ENCODE data around the gene TRIM60. TPM values are rescaled to one million over a fixed set of nuclear protein-coding genes. Genes with fewer than 3 reads are reported as not detected.
"Not testable (repeated sequence)": the region's sequence is repeated elsewhere in the genome, so short reads cannot be mapped to it uniquely, and the experiment has no call there.

TRIM60 gene
- total RNA-seq = not detected
- polyA plus RNA-seq = not detected
- long read RNA-seq, donor 1 = 0 reads
- long read RNA-seq, donor 2 = 0 reads

DNA sequence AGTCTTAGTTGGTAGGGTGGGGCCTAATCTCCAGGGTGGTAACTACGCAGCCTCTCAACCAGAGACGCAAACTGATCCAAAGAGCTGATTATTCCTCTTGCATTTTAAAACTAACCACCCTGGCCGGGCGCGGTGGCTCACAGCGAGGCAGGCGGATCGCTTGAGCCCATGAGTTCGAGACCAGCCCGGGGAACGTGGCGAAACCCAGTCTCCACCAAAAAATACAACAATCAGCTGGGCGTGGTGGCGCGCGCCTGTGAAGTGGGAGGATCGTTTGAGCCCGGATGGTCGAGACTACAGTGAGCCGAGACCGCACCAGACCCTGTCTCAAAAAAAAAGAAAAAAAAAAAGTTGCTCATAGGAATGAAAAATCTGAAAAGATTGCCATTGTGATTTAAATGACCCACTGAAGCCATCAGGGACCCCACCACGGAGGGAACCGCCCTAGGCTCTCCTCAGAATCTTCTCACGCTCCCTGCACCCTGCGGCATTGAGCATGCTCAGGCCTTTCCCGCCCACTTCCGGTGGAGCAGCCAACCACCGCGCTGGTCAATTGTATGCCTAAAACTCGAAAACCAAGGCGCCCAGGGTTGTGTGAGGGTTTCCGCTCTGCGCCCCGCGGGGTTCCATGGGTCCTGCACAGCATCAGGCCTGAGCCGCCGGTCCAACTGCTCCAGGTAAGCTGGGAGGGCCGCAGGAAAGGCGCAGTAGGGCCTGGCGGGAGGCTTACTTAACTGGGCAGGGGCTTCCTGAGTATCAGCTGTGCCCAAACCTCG lies at the start of gene TRIM60:
TSS of gene TRIM60 (plus strand) at position 564 of the 776 bp plus-strand sequence. CDS start 8,074 bp downstream, outside the sequence.
- H3K4me1 ChIP-seq (ENCODE audit: control insufficient read depth in 1 of 2, insufficient read depth in 2 of 2, low read length in 2 of 2) = no peaks in the 10 kb centered on the region
- H3K4me3 ChIP-seq (ENCODE audit: low read length in 2 of 2) = no peak within 1 kb of the TSS
- DNase-seq (no peak), ATAC-seq (ENCODE audit: low FRiP score) (no peak)
- no peaks in the 10 kb centered on the region for H3K9me3 ChIP-seq (ENCODE audit: control insufficient read depth, low read length)
- no peaks in the 10 kb centered on the region for H3K27me3 ChIP-seq (ENCODE audit: control insufficient read depth in 1 of 2, insufficient read depth in 2 of 2, low read length in 1 of 2)
- H3K36me3 ChIP-seq (ENCODE audit: control insufficient read depth in 1 of 2, insufficient read depth in 2 of 2, low read length in 1 of 2) = no peaks in the 10 kb centered on the region
- WGBS, 2 donors = 96 to 97% methylated on average over 41 of the region's 41 CpGs
- no peak within 1 kb of the TSS for H3K27ac ChIP-seq (ENCODE audit: low read depth in 1 of 2, low read length in 2 of 2)
- intact Hi-C loops (cut with DNase I) = no loop called here

DNA sequence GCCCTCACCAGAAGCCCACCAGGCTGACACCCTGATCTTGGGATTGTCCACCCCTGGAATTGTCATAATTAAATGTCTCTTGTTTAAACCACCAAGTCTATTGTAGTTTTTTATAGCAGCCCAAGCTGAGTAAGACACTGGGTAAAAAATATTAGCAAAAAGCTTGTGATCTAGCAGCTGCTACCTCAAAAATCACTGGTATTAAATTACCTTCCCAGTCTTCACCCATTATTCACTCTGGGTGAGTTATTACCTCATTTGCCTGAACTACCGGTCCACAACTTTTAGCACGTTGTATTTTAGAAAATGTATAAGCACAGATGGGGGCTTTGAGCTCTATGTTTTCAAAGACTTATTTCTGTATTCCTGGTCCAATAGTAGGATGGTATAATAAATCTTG lies 42.3 kb upstream of the TRIM60 start:
- H3K27me3 ChIP-seq (ENCODE audit: control insufficient read depth in 1 of 2, insufficient read depth in 2 of 2, low read length in 1 of 2) = no peaks in the 10 kb centered on the region
- intact Hi-C loops (cut with DNase I) = no loop called here
- H3K36me3 ChIP-seq (ENCODE audit: control insufficient read depth in 1 of 2, insufficient read depth in 2 of 2, low read length in 1 of 2) = no peaks in the 10 kb centered on the region
- DNase-seq = no peak
- H3K4me1 ChIP-seq (ENCODE audit: control insufficient read depth in 1 of 2, insufficient read depth in 2 of 2, low read length in 2 of 2) = no peaks in the 10 kb centered on the region
- no peak overlapping the region for H3K4me3 ChIP-seq (ENCODE audit: low read length in 2 of 2)
- H3K27ac ChIP-seq (ENCODE audit: low read depth in 1 of 2, low read length in 2 of 2) = no peak overlapping the region
- no peaks in the 10 kb centered on the region for H3K9me3 ChIP-seq (ENCODE audit: control insufficient read depth, low read length)
- WGBS, 2 donors = 19 to 30% methylated on average over 2 of the region's 2 CpGs
- ATAC-seq (ENCODE audit: low FRiP score) = no peak

DNA sequence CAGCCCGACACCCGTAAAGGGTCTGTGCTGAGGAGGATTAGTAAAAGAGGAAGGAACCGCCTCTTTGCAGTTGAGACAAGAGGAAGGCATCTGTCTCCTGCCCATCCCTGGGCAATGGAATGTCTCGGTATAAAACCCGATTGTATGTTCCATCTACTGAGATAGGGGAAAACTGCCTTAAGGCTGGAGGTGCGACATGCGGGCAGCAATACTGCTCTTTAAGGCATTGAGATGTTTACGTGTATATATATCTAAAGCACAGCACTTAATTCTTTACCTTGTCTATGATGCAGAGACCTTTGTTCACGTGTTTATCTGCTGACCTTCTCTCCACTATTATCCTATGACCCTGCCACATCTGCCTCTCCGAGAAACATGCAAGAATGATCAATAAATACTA lies 41.0 kb upstream of the TRIM60 start:
- H3K9me3 ChIP-seq (ENCODE audit: control insufficient read depth, low read length); DNase-seq; H3K27ac ChIP-seq (ENCODE audit: low read depth in 1 of 2, low read length in 2 of 2); intact Hi-C loops (cut with DNase I); H3K4me3 ChIP-seq (ENCODE audit: low read length in 2 of 2); H3K4me1 ChIP-seq (ENCODE audit: control insufficient read depth in 1 of 2, insufficient read depth in 2 of 2, low read length in 2 of 2); H3K27me3 ChIP-seq (ENCODE audit: control insufficient read depth in 1 of 2, insufficient read depth in 2 of 2, low read length in 1 of 2); H3K36me3 ChIP-seq (ENCODE audit: control insufficient read depth in 1 of 2, insufficient read depth in 2 of 2, low read length in 1 of 2); ATAC-seq (ENCODE audit: low FRiP score): not testable (repeated sequence)
- 83 to 87% methylated on average over 10 of the region's 10 CpGs for WGBS, 2 donors

DNA sequence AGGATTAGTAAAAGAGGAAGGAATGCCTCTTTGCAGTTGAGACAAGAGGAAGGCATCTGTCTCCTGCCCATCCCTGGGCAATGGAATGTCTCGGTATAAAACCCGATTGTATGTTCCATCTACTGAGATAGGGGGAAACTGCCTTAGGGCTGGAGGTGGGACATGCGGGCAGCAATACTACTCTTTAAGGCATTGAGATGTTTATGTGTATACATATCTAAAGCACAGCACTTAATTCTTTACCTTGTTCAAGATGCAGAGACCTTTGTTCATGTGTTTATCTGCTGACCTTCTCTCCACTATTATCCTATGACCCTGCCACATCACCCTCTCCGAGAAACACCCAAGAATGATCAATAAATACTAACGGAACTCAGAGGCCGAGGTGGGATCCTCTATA lies 35.7 kb upstream of the TRIM60 start:
- WGBS, 2 donors = 74 to 91% methylated on average over 4 to 6 of the region's 6 CpGs
- H3K4me1 ChIP-seq (ENCODE audit: control insufficient read depth in 1 of 2, insufficient read depth in 2 of 2, low read length in 2 of 2); DNase-seq; H3K36me3 ChIP-seq (ENCODE audit: control insufficient read depth in 1 of 2, insufficient read depth in 2 of 2, low read length in 1 of 2); H3K4me3 ChIP-seq (ENCODE audit: low read length in 2 of 2); H3K27me3 ChIP-seq (ENCODE audit: control insufficient read depth in 1 of 2, insufficient read depth in 2 of 2, low read length in 1 of 2); ATAC-seq (ENCODE audit: low FRiP score); H3K27ac ChIP-seq (ENCODE audit: low read depth in 1 of 2, low read length in 2 of 2); intact Hi-C loops (cut with DNase I); H3K9me3 ChIP-seq (ENCODE audit: control insufficient read depth, low read length): not testable (repeated sequence)

DNA sequence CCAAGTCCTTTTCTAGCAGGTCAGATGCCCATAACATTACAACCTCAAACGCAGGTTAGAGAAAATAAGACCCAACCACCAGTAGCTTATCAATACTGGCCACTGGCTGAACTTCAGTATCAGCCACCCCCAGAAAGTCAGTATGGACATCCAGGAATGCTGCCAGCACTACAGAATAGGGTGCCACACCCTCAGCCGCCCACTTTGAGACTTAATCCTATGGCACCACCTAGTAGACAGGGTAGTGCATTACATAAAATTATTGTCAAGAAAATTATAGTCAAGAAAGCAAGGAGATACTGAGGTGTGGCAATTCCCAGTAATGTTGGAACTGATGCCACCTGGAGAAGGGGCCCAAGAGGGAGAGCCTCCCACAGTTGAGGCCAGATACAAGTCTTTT lies 34.5 kb upstream of the TRIM60 start:
- DNase-seq (no peak), ATAC-seq (ENCODE audit: low FRiP score) (no peak)
- no peak overlapping the region for H3K4me3 ChIP-seq (ENCODE audit: low read length in 2 of 2)
- 82 to 86% methylated on average over 2 of the region's 2 CpGs for WGBS, 2 donors
- H3K36me3 ChIP-seq (ENCODE audit: control insufficient read depth in 1 of 2, insufficient read depth in 2 of 2, low read length in 1 of 2) = no peaks in the 10 kb centered on the region
- no peaks in the 10 kb centered on the region for H3K4me1 ChIP-seq (ENCODE audit: control insufficient read depth in 1 of 2, insufficient read depth in 2 of 2, low read length in 2 of 2)
- no peaks in the 10 kb centered on the region for H3K27me3 ChIP-seq (ENCODE audit: control insufficient read depth in 1 of 2, insufficient read depth in 2 of 2, low read length in 1 of 2)
- no peaks in the 10 kb centered on the region for H3K9me3 ChIP-seq (ENCODE audit: control insufficient read depth, low read length)
- intact Hi-C loops (cut with DNase I) = no loop called here
- no peak overlapping the region for H3K27ac ChIP-seq (ENCODE audit: low read depth in 1 of 2, low read length in 2 of 2)

DNA sequence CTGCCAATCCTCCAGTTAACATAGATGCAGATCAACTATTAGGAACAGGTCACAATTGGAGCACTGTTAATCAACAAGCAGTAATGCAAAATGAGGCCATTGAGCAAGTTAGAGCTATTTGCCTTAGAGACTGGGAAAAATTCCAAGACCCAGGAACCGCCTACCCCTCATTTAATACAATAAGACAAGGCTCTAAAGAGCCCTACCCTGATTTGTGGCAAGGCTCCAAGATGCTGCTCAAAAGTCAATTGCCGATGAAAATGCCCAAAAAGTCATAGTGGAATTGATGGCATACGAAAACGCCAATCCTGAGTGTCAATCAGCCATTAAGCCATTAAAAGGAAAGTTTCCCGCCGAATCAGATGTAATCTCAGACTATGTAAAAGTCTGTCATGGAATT lies 33.9 kb upstream of the TRIM60 start:
- Histone ChIP-seq H3K36me3 (ENCODE audit: control insufficient read depth in 1 of 2, insufficient read depth in 2 of 2, low read length in 1 of 2) (no peaks in the 10 kb centered on the region), H3K9me3 (ENCODE audit: control insufficient read depth, low read length) (no peaks in the 10 kb centered on the region), H3K27me3 (ENCODE audit: control insufficient read depth in 1 of 2, insufficient read depth in 2 of 2, low read length in 1 of 2) (no peaks in the 10 kb centered on the region), H3K4me1 (ENCODE audit: control insufficient read depth in 1 of 2, insufficient read depth in 2 of 2, low read length in 2 of 2) (no peaks in the 10 kb centered on the region), H3K27ac (ENCODE audit: low read depth in 1 of 2, low read length in 2 of 2) (no peak overlapping the region), H3K4me3 (ENCODE audit: low read length in 2 of 2) (no peak overlapping the region)
- no peak for DNase-seq
- intact Hi-C loops (cut with DNase I) = no loop called here
- ATAC-seq (ENCODE audit: low FRiP score) = no peak
- 71 to 73% methylated on average over 6 of the region's 6 CpGs for WGBS, 2 donors

DNA sequence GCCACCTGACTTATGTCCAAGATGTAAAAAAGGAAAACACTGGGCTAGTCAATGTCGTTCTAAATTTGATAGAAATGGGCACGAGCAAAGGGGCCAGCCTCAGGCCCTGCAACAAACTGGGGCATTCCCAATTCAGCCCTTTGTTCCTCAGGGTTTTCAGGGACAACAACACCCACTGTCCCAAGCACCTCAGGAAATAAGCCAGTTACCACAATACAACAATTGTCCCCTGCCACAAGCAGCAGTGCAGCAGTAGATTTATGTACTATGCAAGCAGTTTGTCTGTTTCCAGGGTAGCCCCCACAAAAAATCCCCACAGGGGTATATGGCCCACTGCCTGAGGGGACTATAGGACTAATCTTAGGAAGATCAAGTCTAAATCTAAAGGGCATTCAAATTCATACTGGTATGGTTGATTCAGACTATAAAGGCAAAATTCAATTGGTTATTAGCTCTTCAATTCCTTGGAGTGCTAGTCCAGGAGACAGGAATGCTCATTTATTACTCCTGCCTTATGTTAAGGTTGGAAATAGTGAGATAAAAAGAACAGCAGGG lies 33.2 kb upstream of the TRIM60 start:
- H3K27me3 ChIP-seq (ENCODE audit: control insufficient read depth in 1 of 2, insufficient read depth in 2 of 2, low read length in 1 of 2); intact Hi-C loops (cut with DNase I); H3K27ac ChIP-seq (ENCODE audit: low read depth in 1 of 2, low read length in 2 of 2); H3K4me3 ChIP-seq (ENCODE audit: low read length in 2 of 2); ATAC-seq (ENCODE audit: low FRiP score); DNase-seq; H3K4me1 ChIP-seq (ENCODE audit: control insufficient read depth in 1 of 2, insufficient read depth in 2 of 2, low read length in 2 of 2); H3K36me3 ChIP-seq (ENCODE audit: control insufficient read depth in 1 of 2, insufficient read depth in 2 of 2, low read length in 1 of 2); H3K9me3 ChIP-seq (ENCODE audit: control insufficient read depth, low read length): not testable (repeated sequence)
- 63 to 69% methylated on average over 2 of the region's 2 CpGs for WGBS, 2 donors

DNA sequence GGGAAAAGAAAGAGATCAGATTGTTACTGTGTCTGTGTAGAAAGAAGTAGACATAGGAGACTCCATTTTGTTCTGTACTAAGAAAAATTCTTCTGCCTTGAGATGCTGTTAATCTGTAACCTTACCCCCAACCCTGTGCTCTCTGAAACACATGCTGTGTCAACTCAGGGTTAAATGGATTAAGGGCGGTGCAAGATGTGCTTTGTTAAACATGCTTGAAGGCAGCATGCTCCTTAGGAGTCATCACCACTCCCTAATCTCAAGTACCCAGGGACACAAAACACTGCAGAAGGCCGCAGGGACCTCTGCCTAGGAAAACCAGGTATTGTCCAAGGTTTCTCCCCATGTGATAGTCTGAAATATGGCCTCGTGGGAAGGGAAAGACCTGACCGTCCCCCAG lies 29.8 kb upstream of the TRIM60 start:
- H3K9me3 ChIP-seq (ENCODE audit: control insufficient read depth, low read length); H3K4me1 ChIP-seq (ENCODE audit: control insufficient read depth in 1 of 2, insufficient read depth in 2 of 2, low read length in 2 of 2); ATAC-seq (ENCODE audit: low FRiP score); H3K4me3 ChIP-seq (ENCODE audit: low read length in 2 of 2); intact Hi-C loops (cut with DNase I); DNase-seq; H3K36me3 ChIP-seq (ENCODE audit: control insufficient read depth in 1 of 2, insufficient read depth in 2 of 2, low read length in 1 of 2); H3K27me3 ChIP-seq (ENCODE audit: control insufficient read depth in 1 of 2, insufficient read depth in 2 of 2, low read length in 1 of 2); H3K27ac ChIP-seq (ENCODE audit: low read depth in 1 of 2, low read length in 2 of 2): not testable (repeated sequence)
- WGBS, 2 donors = 58 to 60% methylated on average over 2 to 4 of the region's 4 CpGs

DNA sequence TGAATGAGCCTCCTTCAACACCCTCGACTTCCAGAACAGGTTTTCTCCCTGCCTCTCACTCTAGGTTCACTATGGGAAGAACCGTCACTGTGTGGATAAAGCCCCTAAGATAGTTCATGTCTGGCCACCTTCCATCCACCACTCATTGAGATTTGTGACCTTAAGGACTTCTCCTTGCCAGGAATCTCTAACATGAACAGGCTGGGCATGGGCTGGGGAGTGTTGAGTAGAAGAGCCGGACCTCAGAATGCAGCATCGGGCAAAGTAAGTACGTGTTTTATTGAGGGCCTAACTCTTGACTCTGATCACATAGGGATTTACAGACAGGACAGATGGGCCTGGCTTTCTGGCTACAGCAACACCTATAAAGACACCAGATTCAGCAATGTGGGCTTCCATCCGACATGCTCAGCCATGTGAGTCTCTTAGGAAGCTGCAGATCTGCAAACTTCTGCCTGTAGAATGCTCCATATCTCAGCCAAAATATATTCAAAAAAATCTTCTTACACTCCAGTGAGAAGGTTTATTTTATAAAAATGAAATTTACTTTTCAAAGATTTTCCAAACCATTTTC lies 26.4 kb upstream of the TRIM60 start:
- Histone ChIP-seq H3K36me3 (ENCODE audit: control insufficient read depth in 1 of 2, insufficient read depth in 2 of 2, low read length in 1 of 2) (no peaks in the 10 kb centered on the region), H3K4me1 (ENCODE audit: control insufficient read depth in 1 of 2, insufficient read depth in 2 of 2, low read length in 2 of 2) (no peaks in the 10 kb centered on the region), H3K27ac (ENCODE audit: low read depth in 1 of 2, low read length in 2 of 2) (no peak overlapping the region), H3K9me3 (ENCODE audit: control insufficient read depth, low read length) (no peaks in the 10 kb centered on the region), H3K4me3 (ENCODE audit: low read length in 2 of 2) (no peak overlapping the region), H3K27me3 (ENCODE audit: control insufficient read depth in 1 of 2, insufficient read depth in 2 of 2, low read length in 1 of 2) (no peaks in the 10 kb centered on the region)
- 73 to 87% methylated on average over 6 of the region's 6 CpGs for WGBS, 2 donors
- no peak for DNase-seq
- intact Hi-C loops (cut with DNase I) = no loop called here
- ATAC-seq (ENCODE audit: low FRiP score) = no peak

Measured in aorta (tissue), 5 donors.